ENCODE measurements around the gene RUVBL2. TPM values are rescaled to one million over a fixed set of nuclear protein-coding genes. Genes with fewer than 3 reads are reported as not detected.

RUVBL2 gene
- total RNA-seq, 1 donor from 2014 or later = 101 TPM

DNA sequence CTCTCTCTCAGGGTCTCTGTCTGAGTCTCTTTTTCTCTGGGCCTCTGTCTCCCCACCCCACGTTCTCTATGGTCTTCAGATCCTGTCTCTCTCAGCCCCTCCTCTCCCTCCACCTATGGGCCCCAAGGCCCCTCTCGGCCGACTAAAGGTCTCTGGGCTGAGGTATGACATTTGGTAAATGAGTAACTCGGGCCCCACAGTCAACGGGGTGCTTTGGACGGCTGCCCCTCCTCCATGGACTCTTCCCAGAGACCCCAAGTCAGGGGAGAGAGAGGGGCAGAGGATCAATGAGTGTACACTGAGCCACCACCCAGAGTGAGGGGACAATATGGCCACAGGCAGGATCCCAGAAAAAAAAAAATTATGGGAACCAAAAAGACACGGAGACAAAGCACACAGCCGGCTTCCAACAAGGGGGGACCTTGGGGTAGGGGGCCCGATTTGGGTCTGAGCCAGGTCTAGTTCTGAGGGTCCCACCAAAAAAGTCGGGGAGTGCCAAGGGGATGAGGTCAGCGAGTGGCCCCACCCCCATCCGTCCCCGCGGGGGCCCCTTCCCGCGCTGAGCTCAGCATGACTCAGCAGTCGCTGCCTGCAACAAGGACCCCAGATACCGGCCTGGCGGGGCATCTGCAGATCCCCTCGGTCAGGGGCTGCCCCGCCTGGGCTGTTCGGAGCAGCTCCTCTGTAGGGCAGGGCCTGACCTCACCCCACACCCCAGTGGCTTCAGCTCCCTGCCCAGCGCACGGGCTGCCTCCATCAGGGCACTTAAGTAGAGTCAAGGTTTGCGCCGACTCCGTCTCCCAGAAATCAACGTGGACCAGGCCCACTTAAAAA is 30.1 kb upstream of the RUVBL2 start:
- Histone ChIP-seq H3K4me3 (ENCODE audit: low read length in 3 of 3) (peak overlapping the region; percentile 56 to 75 (median 70)), H3K27me3 (ENCODE audit: control insufficient read depth in 3 of 3, insufficient read depth in 3 of 3, low read length in 3 of 3) (no peaks in the 10 kb centered on the region), H3K9me3 (ENCODE audit: control insufficient read depth in 3 of 3, low read length in 3 of 3) (no peaks in the 10 kb centered on the region), H3K36me3 (ENCODE audit: control insufficient read depth in 3 of 3, insufficient read depth in 3 of 3, low read length in 3 of 3) (peaks cover 17 to 22% (median 22%) of the 10 kb centered on the region in 3 donors), H3K27ac (ENCODE audit: low read depth, low read length) (peak overlapping the region; percentile 91), H3K9ac (ENCODE audit: low read depth in 1 of 3, low read length in 3 of 3) (peak overlapping the region; percentile 67 to 83 (median 69)), H3K4me1 (ENCODE audit: control insufficient read depth in 3 of 3, insufficient read depth in 3 of 3, low read length in 3 of 3) (peaks cover 45 to 53% (median 51%) of the 10 kb centered on the region in 3 donors)

- H3K4me1 ChIP-seq (ENCODE audit: control insufficient read depth in 3 of 3, insufficient read depth in 3 of 3, low read length in 3 of 3) = peaks cover 51 to 61% (median 58%) of the 10 kb centered on the region in 3 donors
- H3K4me3 ChIP-seq (ENCODE audit: low read length in 3 of 3) = peak overlapping the region; percentile 56 to 75 (median 70)
- peaks cover 25 to 31% (median 31%) of the 10 kb centered on the region in 3 donors for H3K36me3 ChIP-seq (ENCODE audit: control insufficient read depth in 3 of 3, insufficient read depth in 3 of 3, low read length in 3 of 3)
- peak overlapping the region; percentile 91 for H3K27ac ChIP-seq (ENCODE audit: low read depth, low read length)
- no peaks in the 10 kb centered on the region for H3K9me3 ChIP-seq (ENCODE audit: control insufficient read depth in 3 of 3, low read length in 3 of 3)
- no peaks in the 10 kb centered on the region for H3K27me3 ChIP-seq (ENCODE audit: control insufficient read depth in 3 of 3, insufficient read depth in 3 of 3, low read length in 3 of 3)
- peak overlapping the region; percentile 67 to 83 (median 69) for H3K9ac ChIP-seq (ENCODE audit: low read depth in 1 of 3, low read length in 3 of 3)
Observed at GRCh38 chr19:48964205-48965039, 29.3 kb upstream of the RUVBL2 start.

GRCh38 chr19:48965040-48965805 is 28.5 kb upstream of the RUVBL2 start, which contains the start of gene FTL:
TSS of gene FTL (plus strand) at chr19:48965309. CDS start at chr19:48965508, 199 bp downstream.
- Histone ChIP-seq H3K36me3 (ENCODE audit: control insufficient read depth in 3 of 3, insufficient read depth in 3 of 3, low read length in 3 of 3) (peaks cover 33 to 39% (median 39%) of the 10 kb centered on the region in 3 donors), H3K4me3 (ENCODE audit: low read length in 3 of 3) (peak within 1 kb of the TSS; percentile 95 to 99 (median 99)), H3K27me3 (ENCODE audit: control insufficient read depth in 3 of 3, insufficient read depth in 3 of 3, low read length in 3 of 3) (no peaks in the 10 kb centered on the region), H3K9ac (ENCODE audit: low read depth in 1 of 3, low read length in 3 of 3) (peak within 1 kb of the TSS; percentile 86 to 99 (median 96)), H3K27ac (ENCODE audit: low read depth, low read length) (peak within 1 kb of the TSS; percentile 91), H3K9me3 (ENCODE audit: control insufficient read depth in 3 of 3, low read length in 3 of 3) (no peaks in the 10 kb centered on the region), H3K4me1 (ENCODE audit: control insufficient read depth in 3 of 3, insufficient read depth in 3 of 3, low read length in 3 of 3) (peaks cover 56 to 66% (median 61%) of the 10 kb centered on the region in 3 donors)

DNA sequence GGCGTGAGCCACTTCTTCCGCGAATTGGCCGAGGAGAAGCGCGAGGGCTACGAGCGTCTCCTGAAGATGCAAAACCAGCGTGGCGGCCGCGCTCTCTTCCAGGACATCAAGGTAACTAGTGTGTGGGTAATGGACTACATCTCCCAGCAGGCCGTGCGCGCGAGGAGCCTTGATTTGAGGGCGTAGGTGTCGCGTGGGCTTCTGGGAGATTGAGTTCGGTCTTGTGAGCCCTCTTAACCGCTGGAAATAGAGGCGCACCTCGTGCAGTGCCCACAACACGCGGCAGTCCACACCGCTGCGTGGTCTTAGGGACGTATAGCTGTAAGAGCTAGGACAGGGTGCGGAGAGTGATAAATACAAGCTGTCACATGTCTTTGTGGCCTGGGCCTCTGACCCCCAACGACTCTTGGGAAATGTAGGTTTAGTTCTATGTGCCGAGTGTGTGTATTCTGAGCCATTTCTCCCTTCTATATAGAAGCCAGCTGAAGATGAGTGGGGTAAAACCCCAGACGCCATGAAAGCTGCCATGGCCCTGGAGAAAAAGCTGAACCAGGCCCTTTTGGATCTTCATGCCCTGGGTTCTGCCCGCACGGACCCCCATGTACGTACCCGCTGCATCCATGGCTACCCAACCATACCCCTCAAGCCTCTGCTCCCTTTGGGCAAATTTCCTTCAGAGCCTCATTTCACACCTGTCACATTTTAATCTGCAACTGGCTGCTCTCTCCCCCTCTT is 27.7 kb upstream of the RUVBL2 start:
- Histone ChIP-seq H3K36me3 (ENCODE audit: control insufficient read depth in 3 of 3, insufficient read depth in 3 of 3, low read length in 3 of 3) (peaks cover 40 to 46% (median 46%) of the 10 kb centered on the region in 3 donors), H3K4me3 (ENCODE audit: low read length in 3 of 3) (peak overlapping the region; percentile 95 to 99 (median 99)), H3K9ac (ENCODE audit: low read depth in 1 of 3, low read length in 3 of 3) (peak overlapping the region; percentile 86 to 99 (median 96)), H3K4me1 (ENCODE audit: control insufficient read depth in 3 of 3, insufficient read depth in 3 of 3, low read length in 3 of 3) (peaks cover 56 to 74% (median 68%) of the 10 kb centered on the region in 3 donors), H3K9me3 (ENCODE audit: control insufficient read depth in 3 of 3, low read length in 3 of 3) (no peaks in the 10 kb centered on the region), H3K27ac (ENCODE audit: low read depth, low read length) (peak overlapping the region; percentile 90), H3K27me3 (ENCODE audit: control insufficient read depth in 3 of 3, insufficient read depth in 3 of 3, low read length in 3 of 3) (no peaks in the 10 kb centered on the region)

DNA sequence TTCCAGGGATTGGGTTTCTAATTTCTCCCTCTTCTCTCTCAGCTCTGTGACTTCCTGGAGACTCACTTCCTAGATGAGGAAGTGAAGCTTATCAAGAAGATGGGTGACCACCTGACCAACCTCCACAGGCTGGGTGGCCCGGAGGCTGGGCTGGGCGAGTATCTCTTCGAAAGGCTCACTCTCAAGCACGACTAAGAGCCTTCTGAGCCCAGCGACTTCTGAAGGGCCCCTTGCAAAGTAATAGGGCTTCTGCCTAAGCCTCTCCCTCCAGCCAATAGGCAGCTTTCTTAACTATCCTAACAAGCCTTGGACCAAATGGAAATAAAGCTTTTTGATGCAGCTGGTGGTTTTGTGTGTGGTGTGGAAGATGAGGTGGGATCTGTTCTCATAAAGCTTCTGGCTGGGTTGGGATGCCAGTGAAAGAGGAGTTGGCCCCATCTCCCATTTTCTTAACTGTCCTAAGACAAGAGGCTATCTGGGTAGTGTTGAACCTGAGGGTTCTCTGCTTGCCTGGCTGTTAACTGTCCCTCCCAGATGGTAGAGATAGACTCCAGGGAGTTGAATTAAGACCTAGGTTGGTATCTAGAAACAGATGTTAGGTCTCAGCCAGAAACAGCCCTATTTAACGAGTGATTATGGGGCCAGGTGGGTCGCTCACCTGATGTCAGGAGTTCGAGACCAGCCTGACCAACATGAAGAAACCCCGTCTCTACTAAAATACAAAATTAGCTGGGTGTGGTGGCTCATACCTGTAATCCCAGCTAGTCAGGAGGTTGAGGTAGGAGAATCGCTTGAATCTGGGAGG is 26.9 kb upstream of the RUVBL2 start:
- Histone ChIP-seq H3K4me1 (ENCODE audit: control insufficient read depth in 3 of 3, insufficient read depth in 3 of 3, low read length in 3 of 3) (peaks cover 56 to 76% (median 70%) of the 10 kb centered on the region in 3 donors), H3K4me3 (ENCODE audit: low read length in 3 of 3) (peak overlapping the region; percentile 95 to 99 (median 99)), H3K27me3 (ENCODE audit: control insufficient read depth in 3 of 3, insufficient read depth in 3 of 3, low read length in 3 of 3) (no peaks in the 10 kb centered on the region), H3K36me3 (ENCODE audit: control insufficient read depth in 3 of 3, insufficient read depth in 3 of 3, low read length in 3 of 3) (peaks cover 42 to 49% (median 47%) of the 10 kb centered on the region in 3 donors), H3K27ac (ENCODE audit: low read depth, low read length) (peak overlapping the region; percentile 90), H3K9ac (ENCODE audit: low read depth in 1 of 3, low read length in 3 of 3) (peak overlapping the region; percentile 86 to 99 (median 96)), H3K9me3 (ENCODE audit: control insufficient read depth in 3 of 3, low read length in 3 of 3) (no peaks in the 10 kb centered on the region)

DNA sequence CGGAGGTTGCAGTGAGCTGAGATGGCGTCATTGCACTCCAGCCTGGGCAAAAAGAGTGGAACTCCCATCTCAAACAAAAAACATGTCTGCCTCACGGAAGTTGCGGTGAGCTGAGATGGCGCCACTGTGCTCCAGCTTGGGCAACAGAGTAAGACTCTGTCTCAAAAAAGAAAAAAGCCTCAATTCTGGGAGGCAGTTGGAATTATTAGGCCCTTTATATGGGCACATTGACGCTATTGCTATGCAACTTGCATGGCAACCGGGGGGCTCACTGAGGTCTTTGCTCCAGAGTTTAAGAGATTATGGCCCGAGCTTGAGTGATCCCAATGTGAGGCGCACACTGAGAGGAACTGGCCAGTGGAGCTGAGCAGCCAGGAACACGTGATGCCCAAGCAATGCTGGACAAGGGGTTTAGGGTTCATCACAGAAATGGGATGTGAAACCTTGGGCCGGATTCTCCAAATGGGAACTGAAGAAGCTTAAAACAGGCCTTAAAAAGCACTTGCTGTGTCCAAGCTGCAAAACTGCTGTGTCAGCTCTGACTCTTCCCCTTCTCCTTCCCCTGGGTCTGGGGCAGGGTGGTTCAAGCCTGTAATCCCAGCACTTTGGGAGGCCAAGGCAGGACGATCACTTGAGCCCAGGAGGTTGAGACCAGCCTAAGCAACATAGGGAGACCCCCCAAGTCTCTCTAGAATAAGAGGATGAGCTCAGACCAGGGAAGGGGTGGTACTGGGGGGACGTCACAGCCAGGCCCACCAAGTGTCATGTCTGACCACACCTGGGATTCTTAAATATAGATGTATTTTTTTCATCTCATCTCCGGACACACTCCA is 26.1 kb upstream of the RUVBL2 start:
- Histone ChIP-seq H3K9me3 (ENCODE audit: control insufficient read depth in 3 of 3, low read length in 3 of 3) (no peaks in the 10 kb centered on the region), H3K4me3 (ENCODE audit: low read length in 3 of 3) (peak overlapping the region in 2 of 3 donors; percentile 95 to 99), H3K9ac (ENCODE audit: low read depth in 1 of 3, low read length in 3 of 3) (peak overlapping the region in 1 of 3 donors; percentile 99), H3K27ac (ENCODE audit: low read depth, low read length) (peak overlapping the region; percentile 90), H3K4me1 (ENCODE audit: control insufficient read depth in 3 of 3, insufficient read depth in 3 of 3, low read length in 3 of 3) (peaks cover 53 to 70% (median 64%) of the 10 kb centered on the region in 3 donors), H3K27me3 (ENCODE audit: control insufficient read depth in 3 of 3, insufficient read depth in 3 of 3, low read length in 3 of 3) (no peaks in the 10 kb centered on the region), H3K36me3 (ENCODE audit: control insufficient read depth in 3 of 3, insufficient read depth in 3 of 3, low read length in 3 of 3) (peaks cover 42 to 51% (median 49%) of the 10 kb centered on the region in 3 donors)

- peaks cover 51 to 67% (median 61%) of the 10 kb centered on the region in 3 donors for H3K4me1 ChIP-seq (ENCODE audit: control insufficient read depth in 3 of 3, insufficient read depth in 3 of 3, low read length in 3 of 3)
- peak overlapping the region in 1 of 3 donors; percentile 50 for H3K9ac ChIP-seq (ENCODE audit: low read depth in 1 of 3, low read length in 3 of 3)
- no peaks in the 10 kb centered on the region for H3K27me3 ChIP-seq (ENCODE audit: control insufficient read depth in 3 of 3, insufficient read depth in 3 of 3, low read length in 3 of 3)
- H3K4me3 ChIP-seq (ENCODE audit: low read length in 3 of 3) = no peak overlapping the region
- no peaks in the 10 kb centered on the region for H3K9me3 ChIP-seq (ENCODE audit: control insufficient read depth in 3 of 3, low read length in 3 of 3)
- H3K27ac ChIP-seq (ENCODE audit: low read depth, low read length) = peak overlapping the region; percentile 90
- H3K36me3 ChIP-seq (ENCODE audit: control insufficient read depth in 3 of 3, insufficient read depth in 3 of 3, low read length in 3 of 3) = peaks cover 47 to 54% (median 51%) of the 10 kb centered on the region in 3 donors
Observed at GRCh38 chr19:48968179-48968661, 25.5 kb upstream of the RUVBL2 start.

- Histone ChIP-seq H3K4me1 (ENCODE audit: control insufficient read depth in 3 of 3, insufficient read depth in 3 of 3, low read length in 3 of 3) (peaks cover 47 to 61% (median 55%) of the 10 kb centered on the region in 3 donors), H3K27ac (ENCODE audit: low read depth, low read length) (peak overlapping the region; percentile 90), H3K9ac (ENCODE audit: low read depth in 1 of 3, low read length in 3 of 3) (peak overlapping the region in 1 of 3 donors; percentile 50), H3K36me3 (ENCODE audit: control insufficient read depth in 3 of 3, insufficient read depth in 3 of 3, low read length in 3 of 3) (peaks cover 50 to 56% (median 54%) of the 10 kb centered on the region in 3 donors), H3K4me3 (ENCODE audit: low read length in 3 of 3) (no peak overlapping the region), H3K27me3 (ENCODE audit: control insufficient read depth in 3 of 3, insufficient read depth in 3 of 3, low read length in 3 of 3) (no peaks in the 10 kb centered on the region), H3K9me3 (ENCODE audit: control insufficient read depth in 3 of 3, low read length in 3 of 3) (no peaks in the 10 kb centered on the region)
Observed at GRCh38 chr19:48968813-48969218, 24.9 kb upstream of the RUVBL2 start.
